NCI-H2196 treated with DMSO at 0.1 percent for 48 hours (cell line): ENCODE data around the gene NFIA.

ENCODE experiments used
- DNase-seq: peaks from one replicate; lab custom pipeline; 2025; ENCODE audit not compliant: unreplicated experiment; lab: John Stamatoyannopoulos, UW

NFIA gene

GRCh38 chr1:61098906-61099437 lies 16.6 kb downstream of the NFIA start:
- no peak for DNase-seq

- DNase-seq, result no peak
Measured at GRCh38 chr1:61100578-61100977, 18.2 kb downstream of the NFIA start.

- DNase-seq, result no peak
Measured at GRCh38 chr1:61101536-61101935, 19.2 kb downstream of the NFIA start.

- DNase-seq, result no peak
Measured at GRCh38 chr1:61102041-61102440, 19.7 kb downstream of the NFIA start.

GRCh38 chr1:61102621-61103020 lies 20.3 kb downstream of the NFIA start:
- no peak for DNase-seq

GRCh38 chr1:61104220-61104671 lies 21.9 kb downstream of the NFIA start:
- DNase-seq, result no peak

GRCh38 chr1:61107638-61108037 lies 25.3 kb downstream of the NFIA start:
- DNase-seq, result no peak

- no peak for DNase-seq
Measured at GRCh38 chr1:61109158-61109557, 26.8 kb downstream of the NFIA start.

- no peak for DNase-seq
Measured at GRCh38 chr1:61109910-61110309, 27.5 kb downstream of the NFIA start.

- no peak for DNase-seq
Measured at GRCh38 chr1:61110554-61110953, 28.2 kb downstream of the NFIA start.

GRCh38 chr1:61111084-61112004 lies 29.0 kb downstream of the NFIA start:
- DNase-seq, result no peak

GRCh38 chr1:61114178-61114870 lies 32.0 kb downstream of the NFIA start:
- no peak for DNase-seq

- DNase-seq, result no peak
Measured at GRCh38 chr1:61115436-61115835, 33.1 kb downstream of the NFIA start.

GRCh38 chr1:61116421-61116820 lies 34.1 kb downstream of the NFIA start:
- no peak for DNase-seq

- DNase-seq, result no peak
Measured at GRCh38 chr1:61117283-61117682, 34.9 kb downstream of the NFIA start.

GRCh38 chr1:61119085-61119484 lies 36.7 kb downstream of the NFIA start:
- DNase-seq, result no peak

- DNase-seq, result no peak
Measured at GRCh38 chr1:61120246-61120840, 38.0 kb downstream of the NFIA start.

GRCh38 chr1:61120998-61121397 lies 38.6 kb downstream of the NFIA start:
- DNase-seq, result no peak

- DNase-seq, result no peak
Measured at GRCh38 chr1:61121631-61122030, 39.3 kb downstream of the NFIA start.

- no peak for DNase-seq
Measured at GRCh38 chr1:61122389-61122788, 40.0 kb downstream of the NFIA start.

- no peak for DNase-seq
Measured at GRCh38 chr1:61123326-61123725, 41.0 kb downstream of the NFIA start.

- DNase-seq, result no peak
Measured at GRCh38 chr1:61124078-61124477, 41.7 kb downstream of the NFIA start.
